ENCODE data around the gene PRKAG2.

DNA sequence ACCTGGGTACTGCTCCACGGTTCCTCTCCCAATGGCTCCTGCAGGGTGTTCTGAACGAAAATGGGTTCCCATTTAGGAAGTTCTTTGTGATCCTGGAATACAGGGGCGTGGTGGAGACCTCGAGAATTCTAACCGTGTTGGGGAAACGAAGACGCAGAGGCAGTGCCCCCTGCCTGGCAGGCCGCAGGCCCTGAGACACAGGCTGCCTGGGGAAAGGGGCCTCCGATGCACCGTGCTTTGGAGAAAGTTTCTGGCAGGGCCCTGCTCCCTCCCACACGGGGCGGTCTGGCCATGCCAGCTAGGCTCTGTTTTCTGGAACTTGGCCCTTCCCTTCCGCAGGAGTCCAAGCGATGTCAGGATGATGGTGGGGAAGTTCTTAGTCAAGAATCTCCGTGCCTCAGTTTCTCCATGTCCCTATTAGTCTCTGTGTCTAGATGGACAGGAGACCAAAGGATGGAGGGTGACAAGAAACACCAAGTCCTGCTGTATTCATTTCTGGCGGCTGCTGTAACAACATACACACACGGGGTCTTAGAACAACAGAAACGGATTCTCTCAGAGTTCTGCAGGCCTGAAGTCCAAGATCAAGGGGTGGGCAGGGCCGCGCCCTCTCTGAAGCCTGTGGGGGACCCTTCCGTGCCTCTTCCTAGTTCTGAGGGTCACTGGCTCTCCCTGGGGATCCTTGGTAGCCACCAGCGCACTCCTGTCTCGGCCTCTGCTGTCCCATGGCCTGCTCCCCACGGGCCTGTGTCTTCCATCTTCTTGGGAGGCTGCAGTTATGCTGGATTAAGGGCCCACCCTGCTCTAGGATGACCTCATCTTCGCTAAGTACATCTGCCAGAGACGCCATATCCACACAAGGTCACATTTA, 27.7 kb downstream of the PRKAG2 start:
- no peak for TF ChIP-seq EZH2 (IDR thresholded peaks at IDR 0.05; ENCODE audit: low read depth, low read length, severe bottlenecking)
- no peak for TF ChIP-seq POLR2A (IDR thresholded peaks at IDR 0.05; ENCODE audit: control extremely low read depth in 1 of 2, low read depth in 2 of 2, low read length in 2 of 2)
- TF ChIP-seq NANOG (IDR thresholded peaks at IDR 0.05; ENCODE audit: insufficient read depth, low read depth, low read length, poor library complexity, severe bottlenecking), result no peak

Measured in H1 (cell line).